AG04450 (cell line): ENCODE data around the gene PVRIG. TPM values are rescaled to one million over a fixed set of nuclear protein-coding genes. Genes with fewer than 3 reads are reported as not detected.
"Not testable (repeated sequence)": the region's sequence is repeated elsewhere in the genome, so short reads cannot be mapped to it uniquely, and the experiment has no call there.

Experiments
- CTCF ChIA-PET: fragments of 300-600, 350-600 bp; formaldehyde crosslinking; extraction: SDS; loops from one replicate; lab custom pipeline; 2022; ENCODE audit warnings: antibody characterized with exemption, inconsistent platforms; lab: Charles Lee
- POLR2A ChIA-PET: fragments of 350-600 bp; formaldehyde crosslinking; extraction: SDS; loops from one replicate; lab custom pipeline; 2021; ENCODE audit warnings: antibody characterized with exemption, inconsistent platforms; lab: Yijun Ruan, JAX
- DNase-seq: peaks from one replicate; pipeline ENCODE4 v3.0.0-alpha.2; 2011; ENCODE audit warnings: low read depth, low spot score
- H3K27ac ChIP-seq: one replicate; pipeline ENCODE4 v1.5.1; 2012; ENCODE audit warnings: low read depth, low read length, control low read depth
- H3K27me3 ChIP-seq: one replicate; pipeline ENCODE4 v1.6.0; 2012; ENCODE audit warnings: low read length; ENCODE audit not compliant: control insufficient read depth, insufficient read depth
- H3K4me3 ChIP-seq: 2 replicates; pipeline ENCODE4 v1.5.1; 2011; ENCODE audit warnings: mild to moderate bottlenecking, low read depth, low read length, control low read depth
- H3K9me3 ChIP-seq: 2 replicates; pipeline ENCODE4 v1.5.1; 2012; ENCODE audit warnings: low read length; ENCODE audit not compliant: control insufficient read depth, insufficient read depth
- CTCF ChIP-seq: IDR thresholded peaks from 2 replicates; pipeline ENCODE4 v1.5.1; 2011; ENCODE audit warnings: low read depth, low read length, control low read depth, inconsistent platforms
- polyA plus RNA-seq: library from polyadenylated mRNA; depleted of rRNA; stranded (reverse); fragments of >200 nt; gene quantifications from 2 replicates; pipeline ENCODE4 v1.2.3, GENCODE V29; 2011

PVRIG gene
- polyA plus RNA-seq, 1 experiment = not detected

- Histone ChIP-seq H3K27ac (no peak overlapping the region), H3K9me3 (peaks cover 6% of the 10 kb centered on the region), H3K27me3 (no peaks in the 10 kb centered on the region), H3K4me3 (no peak overlapping the region)
- CTCF ChIA-PET = no interaction called here
- TF ChIP-seq CTCF = no peak
- POLR2A ChIA-PET = no interaction called here
- no peak for DNase-seq
These were observed 45.2 kb upstream of the PVRIG start for GRCh38 chr7:100174582-100174981.

- CTCF ChIA-PET = interaction anchor here (3.4 kb wide), 1 partner anchor 14 kb away, joined by 20 read pairs; no protein-coding TSS in a partner anchor
- Histone ChIP-seq H3K27ac (no peak overlapping the region), H3K27me3 (no peaks in the 10 kb centered on the region), H3K9me3 (peaks cover 6% of the 10 kb centered on the region), H3K4me3 (no peak overlapping the region)
- POLR2A ChIA-PET = no interaction called here
- no peak for TF ChIP-seq CTCF
- no peak for DNase-seq
These were observed 44.3 kb upstream of the PVRIG start for GRCh38 chr7:100175296-100175935.

GRCh38 chr7:100176096-100177044, 43.4 kb upstream of the PVRIG start:
- Histone ChIP-seq H3K9me3 (peaks cover 6% of the 10 kb centered on the region), H3K27me3 (no peaks in the 10 kb centered on the region), H3K4me3 (peak overlapping the region; percentile 92), H3K27ac (no peak overlapping the region)
- ChIA-PET POLR2A (interaction anchor here (0.5 to 0.9 kb wide), 2 partner anchors 28 to 32 kb away, joined by 3 read pairs; partner anchors contain the start of gene LAMTOR4), CTCF (interaction anchor here (0.6 to 3.4 kb wide), 3 partner anchors 13 to 45 kb away, joined by 4 to 20 read pairs (median 11); partner anchors contain the start of gene TRAPPC14)
- no peak for DNase-seq
- TF ChIP-seq CTCF = no peak

- no peak for TF ChIP-seq CTCF
- POLR2A ChIA-PET = interaction anchor here (0.6 to 0.9 kb wide), 3 partner anchors 18 to 651 kb away, joined by 3 to 4 read pairs (median 4); partner anchors contain the start of gene LAMTOR4
These were observed 42.4 kb upstream of the PVRIG start, which contains the start of the genes GPC2 and STAG3 for GRCh38 chr7:100177045-100178001. TSS of gene GPC2 (minus strand) at chr7:100177381. CDS start at chr7:100177199, 182 bp downstream. TSS of gene STAG3 (plus strand) at chr7:100177918. CDS start at chr7:100180557, 2,639 bp downstream.

GRCh38 chr7:100180084-100180483, 39.7 kb upstream of the PVRIG start:
- POLR2A ChIA-PET, DNase-seq, H3K9me3 ChIP-seq, H3K4me3 ChIP-seq, H3K27me3 ChIP-seq, H3K27ac ChIP-seq: not testable (repeated sequence)
- CTCF ChIA-PET = interaction anchor here (0.7 to 1.1 kb wide), 2 partner anchors 10 to 50 kb away, joined by 3 to 5 read pairs; no protein-coding TSS in a partner anchor

More at GRCh38 chr7:100177045-100178001, 42.4 kb upstream of the PVRIG start, which contains the start of the genes GPC2 and STAG3:
- Histone ChIP-seq H3K27ac (no peak within 1 kb of the TSS), H3K9me3 (peaks cover 6% of the 10 kb centered on the region), H3K27me3 (no peaks in the 10 kb centered on the region), H3K4me3 (peak within 1 kb of the TSS; percentile 92)
- peak; percentile 91 for DNase-seq
- CTCF ChIA-PET = interaction anchor here (0.5 to 3.4 kb wide), 4 partner anchors 12 to 46 kb away, joined by 3 to 20 read pairs (median 8); partner anchors contain the start of gene TRAPPC14

- H3K27me3 ChIP-seq, H3K4me3 ChIP-seq, DNase-seq, CTCF ChIA-PET, H3K27ac ChIP-seq, POLR2A ChIA-PET, H3K9me3 ChIP-seq: not testable (repeated sequence)
These were observed 37.1 kb upstream of the PVRIG start for GRCh38 chr7:100182616-100183015.
